Muscle layer of colon (tissue), 2 donors: ENCODE measurements around the gene GFOD1.
"Not testable (repeated sequence)": the region's sequence is repeated elsewhere in the genome, so short reads cannot be mapped to it uniquely, and the experiment has no call there.

ENCODE experiments used
- H3K27ac ChIP-seq: one replicate; pipeline ENCODE4 v1.7.0; 2013; ENCODE audit warnings: low read depth, mild to moderate bottlenecking, low read length, moderate library complexity
- H3K27me3 ChIP-seq, 2 donors: one replicate each; pipeline ENCODE4 v1.7.0; 2013; ENCODE audit warnings: low read length in 2 of 2, mild to moderate bottlenecking in 2 of 2; ENCODE audit not compliant: insufficient read depth in 2 of 2, control insufficient read depth in 1 of 2
- H3K36me3 ChIP-seq: one replicate; pipeline ENCODE4 v1.7.0; 2013; ENCODE audit warnings: mild to moderate bottlenecking, low read length; ENCODE audit not compliant: insufficient read depth
- H3K4me1 ChIP-seq: one replicate; pipeline ENCODE4 v1.7.0; 2013; ENCODE audit warnings: mild to moderate bottlenecking, low read length; ENCODE audit not compliant: insufficient read depth
- H3K4me3 ChIP-seq, 2 donors: one replicate each; pipeline ENCODE4 v1.7.0; 2013; ENCODE audit warnings: low read length in 2 of 2, low read depth in 1 of 2, mild to moderate bottlenecking in 1 of 2, moderate library complexity in 1 of 2
- H3K9ac ChIP-seq: one replicate; pipeline ENCODE4 v1.7.0; 2013; ENCODE audit warnings: low read length
- H3K9me3 ChIP-seq: one replicate; pipeline ENCODE4 v1.7.0; 2013; ENCODE audit warnings: mild to moderate bottlenecking, low read length
- donor health status: abdominal sarcoma.
- donor health status: Adenocarcinoma of cecum.

The GFOD1 gene

GRCh38 chr6:13402711-13403110 lies 84.7 kb downstream of the GFOD1 start:
- H3K36me3 ChIP-seq = no peaks in the 10 kb centered on the region
- no peak overlapping the region for H3K27ac ChIP-seq
- peaks cover 26% of the 10 kb centered on the region for H3K4me1 ChIP-seq
- H3K27me3 ChIP-seq = no peaks in the 10 kb centered on the region
- H3K9me3 ChIP-seq = no peaks in the 10 kb centered on the region
- no peak overlapping the region for H3K4me3 ChIP-seq
- no peak overlapping the region for H3K9ac ChIP-seq

- Histone ChIP-seq H3K4me1 (peaks cover 26% of the 10 kb centered on the region), H3K27me3 (no peaks in the 10 kb centered on the region), H3K36me3 (no peaks in the 10 kb centered on the region), H3K4me3 (no peak overlapping the region), H3K27ac (no peak overlapping the region), H3K9me3 (no peaks in the 10 kb centered on the region), H3K9ac (no peak overlapping the region)
Observed at GRCh38 chr6:13400772-13401171, 86.6 kb downstream of the GFOD1 start.

- Histone ChIP-seq H3K36me3 (no peaks in the 10 kb centered on the region), H3K27ac (no peak overlapping the region), H3K4me3 (no peak overlapping the region), H3K27me3 (no peaks in the 10 kb centered on the region), H3K9ac (no peak overlapping the region), H3K4me1 (peaks cover 31% of the 10 kb centered on the region), H3K9me3 (no peaks in the 10 kb centered on the region)
Observed at GRCh38 chr6:13398421-13398994, 88.9 kb downstream of the GFOD1 start.

DNA sequence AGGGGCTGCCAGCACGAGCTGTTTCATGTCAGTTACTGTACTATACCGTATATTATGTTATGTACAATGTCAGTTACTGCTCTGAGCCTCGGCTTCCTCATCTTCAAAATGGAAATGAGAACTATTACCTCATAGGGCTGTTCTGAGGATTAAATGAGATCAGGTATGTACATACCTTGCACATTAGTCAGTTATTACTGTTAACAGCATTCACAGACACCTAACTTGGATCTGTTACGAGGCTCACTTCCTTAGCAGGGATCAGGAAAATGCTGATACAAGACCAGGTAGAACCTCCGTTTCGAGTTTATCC lies 89.4 kb downstream of the GFOD1 start:
- Histone ChIP-seq H3K27ac (no peak overlapping the region), H3K9me3 (no peaks in the 10 kb centered on the region), H3K27me3 (no peaks in the 10 kb centered on the region), H3K36me3 (no peaks in the 10 kb centered on the region), H3K4me3 (no peak overlapping the region), H3K4me1 (peaks cover 31% of the 10 kb centered on the region), H3K9ac (no peak overlapping the region)

- Histone ChIP-seq H3K36me3 (no peaks in the 10 kb centered on the region), H3K27ac (no peak overlapping the region), H3K27me3 (no peaks in the 10 kb centered on the region), H3K4me3 (no peak overlapping the region), H3K4me1 (peaks cover 31% of the 10 kb centered on the region), H3K9me3 (no peaks in the 10 kb centered on the region), H3K9ac (no peak overlapping the region)
Observed at GRCh38 chr6:13397359-13398068, 89.9 kb downstream of the GFOD1 start.

- no peaks in the 10 kb centered on the region for H3K9me3 ChIP-seq
- no peaks in the 10 kb centered on the region for H3K36me3 ChIP-seq
- H3K27ac ChIP-seq = no peak overlapping the region
- no peaks in the 10 kb centered on the region for H3K27me3 ChIP-seq
- no peak overlapping the region for H3K9ac ChIP-seq
- peaks cover 31% of the 10 kb centered on the region for H3K4me1 ChIP-seq
- H3K4me3 ChIP-seq = no peak overlapping the region
Observed at GRCh38 chr6:13396241-13396792, 91.1 kb downstream of the GFOD1 start.

- H3K27me3 ChIP-seq = no peaks in the 10 kb centered on the region
- no peaks in the 10 kb centered on the region for H3K9me3 ChIP-seq
- H3K4me1 ChIP-seq = peaks cover 31% of the 10 kb centered on the region
- no peak overlapping the region for H3K9ac ChIP-seq
- H3K4me3 ChIP-seq = no peak overlapping the region
- no peaks in the 10 kb centered on the region for H3K36me3 ChIP-seq
- no peak overlapping the region for H3K27ac ChIP-seq
Observed at GRCh38 chr6:13395272-13396237, 91.8 kb downstream of the GFOD1 start.

GRCh38 chr6:13392462-13392861 lies 94.9 kb downstream of the GFOD1 start:
- no peak overlapping the region for H3K9ac ChIP-seq
- no peaks in the 10 kb centered on the region for H3K27me3 ChIP-seq
- H3K27ac ChIP-seq = no peak overlapping the region

GRCh38 chr6:13391537-13391936 lies 95.9 kb downstream of the GFOD1 start:
- H3K36me3 ChIP-seq = no peaks in the 10 kb centered on the region
- H3K27me3 ChIP-seq = no peaks in the 10 kb centered on the region
- peaks cover 15% of the 10 kb centered on the region for H3K4me1 ChIP-seq
- no peak overlapping the region for H3K4me3 ChIP-seq
- no peak overlapping the region for H3K9ac ChIP-seq
- no peaks in the 10 kb centered on the region for H3K9me3 ChIP-seq
- H3K27ac ChIP-seq = no peak overlapping the region

More at GRCh38 chr6:13392462-13392861, 94.9 kb downstream of the GFOD1 start:
- no peaks in the 10 kb centered on the region for H3K9me3 ChIP-seq
- no peak overlapping the region for H3K4me3 ChIP-seq
- H3K4me1 ChIP-seq = peaks cover 23% of the 10 kb centered on the region
- no peaks in the 10 kb centered on the region for H3K36me3 ChIP-seq

DNA sequence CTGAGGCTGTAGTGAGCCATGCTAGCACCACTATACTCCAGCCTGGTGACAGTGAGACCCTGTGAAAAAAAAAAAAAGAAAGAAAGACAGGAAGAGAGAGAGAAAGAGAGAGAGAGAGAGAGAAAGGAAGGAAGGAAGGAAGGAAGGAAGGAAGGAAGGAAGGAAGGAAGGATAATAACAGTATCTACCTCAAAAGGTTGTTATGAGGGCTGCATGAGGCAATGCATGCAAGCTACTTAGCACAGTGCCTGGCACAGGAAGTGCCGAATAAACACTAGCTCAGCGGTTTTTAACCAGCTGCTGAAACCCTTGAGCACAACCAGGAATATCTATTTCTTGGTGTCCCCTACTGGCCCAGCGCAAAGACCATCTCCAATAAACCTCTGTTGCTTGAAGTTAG lies 96.7 kb downstream of the GFOD1 start:
- Histone ChIP-seq H3K36me3 (no peaks in the 10 kb centered on the region), H3K27me3 (no peaks in the 10 kb centered on the region), H3K27ac (no peak overlapping the region), H3K9me3 (no peaks in the 10 kb centered on the region), H3K9ac (no peak overlapping the region), H3K4me1 (peaks cover 6% of the 10 kb centered on the region), H3K4me3 (no peak overlapping the region)

- not testable (repeated sequence) for H3K4me1 ChIP-seq, H3K27ac ChIP-seq, H3K27me3 ChIP-seq, H3K9ac ChIP-seq, H3K4me3 ChIP-seq, H3K9me3 ChIP-seq, H3K36me3 ChIP-seq
Observed at GRCh38 chr6:13389237-13389636, 98.2 kb downstream of the GFOD1 start.
